Activated CD4-positive, alpha-beta T cell treated with anti-CD3 and anti-CD28 coated beads for 36 hours (primary cell): ENCODE data around the gene SIRT6. TPM values are rescaled to one million over a fixed set of nuclear protein-coding genes. Genes with fewer than 3 reads are reported as not detected.
A peak's percentile ranks its signal among the peaks of the same experiment; 100 is the strongest.

ENCODE experiments used
- ATAC-seq: fragments of 200-7000 bp; cut with Tn5 transposase; one replicate; pipeline ENCODE4 v1.10.0; 2021; ENCODE audit warnings: mild to moderate bottlenecking, moderate library complexity
- CTCF ChIA-PET: fragments of 350-600 bp; sonication (Branson Sonifier 250); formaldehyde crosslinking; loops from one replicate; lab custom pipeline; 2021; ENCODE audit warnings: antibody characterized with exemption; lab: Charles Lee
- POLR2A ChIA-PET: fragments of 350-600 bp; sonication (Branson Sonifier 250); formaldehyde crosslinking; loops from one replicate; lab custom pipeline; 2021; ENCODE audit warnings: antibody characterized with exemption, inconsistent platforms; lab: Charles Lee
- DNase-seq: peaks from one replicate; pipeline ENCODE4 v3.0.0-alpha.2; 2020
- H3K27ac Mint-ChIP-seq: one replicate; pipeline ENCODE4 v1.8.0; 2021; ENCODE audit warnings: mixed read lengths
- H3K27me3 Mint-ChIP-seq: one replicate; pipeline ENCODE4 v1.8.0; 2021; ENCODE audit warnings: mixed read lengths
- H3K36me3 Mint-ChIP-seq: one replicate; pipeline ENCODE4 v1.8.0; 2021; ENCODE audit warnings: low read depth, mixed read lengths
- H3K4me1 Mint-ChIP-seq: one replicate; pipeline ENCODE4 v1.8.0; 2021; ENCODE audit warnings: mixed read lengths
- H3K4me3 Mint-ChIP-seq: one replicate; pipeline ENCODE4 v1.8.0; 2021; ENCODE audit warnings: mild to moderate bottlenecking, moderate library complexity, mixed read lengths
- H3K9me3 Mint-ChIP-seq: one replicate; pipeline ENCODE4 v1.8.0; 2021; ENCODE audit warnings: low read depth, mixed read lengths
- intact Hi-C, 2 experiments: fragments of 100-400 bp; cut with DNase I in 1 of 2; cut with micrococcal nuclease in 1 of 2; formaldehyde crosslinking; loops; one replicate each; pipeline versions ENCODE4 v1.14.2 to v1.15.1; 2022 to 2024; cut with DNase I, micrococcal nuclease
- total RNA-seq, 2 experiments: library from RNA; stranded (reverse); gene quantifications; one replicate each; pipeline ENCODE4 v1.2.3, GENCODE V29; 2021

The SIRT6 gene
- total RNA-seq, 2 experiments from 2014 or later, result 26.2 to 29.4 TPM

- Mint-ChIP-seq H3K9me3 (no peaks in the 10 kb centered on the region), H3K27ac (peak overlapping the region; percentile 55), H3K4me1 (peaks cover 18% of the 10 kb centered on the region), H3K27me3 (no peaks in the 10 kb centered on the region), H3K36me3 (peaks cover 2% of the 10 kb centered on the region), H3K4me3 (peak overlapping the region; percentile 97)
- intact Hi-C loops, result loop anchor here (1.0 to 10.0 kb wide), 13 partner anchors 16 to 620 kb away; partner anchors contain the start of genes ZBTB7A (in 2 of the 2), ANKRD24 (in 1 of the 2), DAPK3 (in 1 of the 2) and DOHH (in 1 of the 2)
- CTCF ChIA-PET, result no interaction called here
- POLR2A ChIA-PET, result no interaction called here
- ATAC-seq (no peak), DNase-seq (no peak)
Observed at GRCh38 chr19:4124638-4125037, 57.7 kb downstream of the SIRT6 start.

Other genes with a start within 250 kb of the SIRT6 start
- not detected for gene NMRK2, start 249.5 kb downstream of the SIRT6 start, total RNA-seq
- 10 to 100 TPM; 26.7 to 27.6 TPM for gene DAPK3, start 211.5 kb downstream of the SIRT6 start, total RNA-seq
- gene EEF2, start 197.1 kb downstream of the SIRT6 start, total RNA-seq, result 1,000 to 10,000 TPM; 3,116 to 3,255 TPM
- gene PIAS4, start 174.8 kb downstream of the SIRT6 start, total RNA-seq, result 10 to 100 TPM; 23.0 to 37.3 TPM
- 10 to 100 TPM; 24.0 to 26.4 TPM for gene ZBTB7A, start 115.7 kb downstream of the SIRT6 start, total RNA-seq
- 100 to 1,000 TPM; 108 to 133 TPM for gene MAP2K2, start 58.4 kb downstream of the SIRT6 start, total RNA-seq
- gene CREB3L3, start 28.9 kb downstream of the SIRT6 start, total RNA-seq, result not detected
- 1 to 10 TPM; 1.1 to 1.3 TPM for gene ANKRD24, start 126 bp upstream of the SIRT6 start, total RNA-seq
- 10 to 100 TPM; 14.5 to 16.8 TPM for gene EBI3, start 47.0 kb upstream of the SIRT6 start, total RNA-seq
- gene YJU2, start 64.5 kb upstream of the SIRT6 start, total RNA-seq, result 10 to 100 TPM; 29.8 to 34.8 TPM
- gene SHD, start 96.7 kb upstream of the SIRT6 start, total RNA-seq, result not detected
- 10 to 100 TPM; 15.8 to 16.1 TPM for gene TMIGD2, start 119.8 kb upstream of the SIRT6 start, total RNA-seq
- 10 to 100 TPM; 23.1 to 25.3 TPM for gene FSD1, start 122.0 kb upstream of the SIRT6 start, total RNA-seq
- 10 to 100 TPM; 11.0 to 11.5 TPM for gene STAP2, start 156.3 kb upstream of the SIRT6 start, total RNA-seq
- 10 to 100 TPM; 12.6 to 18.0 TPM for gene MPND, start 161.0 kb upstream of the SIRT6 start, total RNA-seq
- gene SH3GL1, start 218.0 kb upstream of the SIRT6 start, total RNA-seq, result 10 to 100 TPM; 42.0 to 46.8 TPM
- 10 to 100 TPM; 77.0 to 78.9 TPM for gene CHAF1A, start 220.1 kb upstream of the SIRT6 start, total RNA-seq